Measurements from ENCODE around the gene GNB1L. TPM values are rescaled to one million over a fixed set of nuclear protein-coding genes. Genes with fewer than 3 reads are reported as not detected.

GNB1L gene
- polyA plus RNA-seq, 1 donor: 4.4 TPM

GRCh38 chr22:19831016-19831415 lies 23.7 kb downstream of the GNB1L start:
- no peak for DNase-seq
- Histone ChIP-seq H3K36me3 (ENCODE audit: control insufficient read depth, insufficient read depth, low read length) (no peaks in the 10 kb centered on the region), H3K4me3 (ENCODE audit: low read length) (no peak overlapping the region), H3K27ac (ENCODE audit: low read length) (no peak overlapping the region), H3K9me3 (ENCODE audit: control insufficient read depth, low read depth, low read length) (no peaks in the 10 kb centered on the region), H3K27me3 (ENCODE audit: control insufficient read depth, insufficient read depth, low read length) (no peaks in the 10 kb centered on the region), H3K4me1 (ENCODE audit: control insufficient read depth, insufficient read depth, low read length) (no peaks in the 10 kb centered on the region)
- 95% methylated on average over 4 of the region's 6 CpGs for WGBS (ENCODE audit: insufficient coverage, low lambda C conversion rate)

GRCh38 chr22:19828035-19828401 lies 26.7 kb downstream of the GNB1L start:
- Histone ChIP-seq H3K4me3 (ENCODE audit: low read length) (no peak overlapping the region), H3K36me3 (ENCODE audit: control insufficient read depth, insufficient read depth, low read length) (no peaks in the 10 kb centered on the region), H3K27me3 (ENCODE audit: control insufficient read depth, insufficient read depth, low read length) (no peaks in the 10 kb centered on the region), H3K27ac (ENCODE audit: low read length) (no peak overlapping the region), H3K9me3 (ENCODE audit: control insufficient read depth, low read depth, low read length) (no peaks in the 10 kb centered on the region), H3K4me1 (ENCODE audit: control insufficient read depth, insufficient read depth, low read length) (peaks cover 17% of the 10 kb centered on the region)
- no CpG with 5 or more reads among the region's 2 CpGs for WGBS (ENCODE audit: insufficient coverage, low lambda C conversion rate)
- no peak for DNase-seq

GRCh38 chr22:19827341-19828034 lies 27.2 kb downstream of the GNB1L start:
- no peak for DNase-seq
- Histone ChIP-seq H3K9me3 (ENCODE audit: control insufficient read depth, low read depth, low read length) (no peaks in the 10 kb centered on the region), H3K27me3 (ENCODE audit: control insufficient read depth, insufficient read depth, low read length) (no peaks in the 10 kb centered on the region), H3K36me3 (ENCODE audit: control insufficient read depth, insufficient read depth, low read length) (no peaks in the 10 kb centered on the region), H3K27ac (ENCODE audit: low read length) (no peak overlapping the region), H3K4me1 (ENCODE audit: control insufficient read depth, insufficient read depth, low read length) (peaks cover 22% of the 10 kb centered on the region), H3K4me3 (ENCODE audit: low read length) (no peak overlapping the region)
- WGBS (ENCODE audit: insufficient coverage, low lambda C conversion rate): 67% methylated on average over 5 of the region's 10 CpGs

GRCh38 chr22:19826619-19826950 lies 28.1 kb downstream of the GNB1L start:
- no peak overlapping the region for H3K4me3 ChIP-seq (ENCODE audit: low read length)
- H3K9me3 ChIP-seq (ENCODE audit: control insufficient read depth, low read depth, low read length): no peaks in the 10 kb centered on the region
- WGBS (ENCODE audit: insufficient coverage, low lambda C conversion rate): 17% methylated on average over 1 of the region's 2 CpGs
- H3K4me1 ChIP-seq (ENCODE audit: control insufficient read depth, insufficient read depth, low read length): peaks cover 25% of the 10 kb centered on the region
- DNase-seq: no peak
- H3K27me3 ChIP-seq (ENCODE audit: control insufficient read depth, insufficient read depth, low read length): no peaks in the 10 kb centered on the region
- no peaks in the 10 kb centered on the region for H3K36me3 ChIP-seq (ENCODE audit: control insufficient read depth, insufficient read depth, low read length)
- no peak overlapping the region for H3K27ac ChIP-seq (ENCODE audit: low read length)

- 92% methylated on average over 2 of the region's 7 CpGs for WGBS (ENCODE audit: insufficient coverage, low lambda C conversion rate)
- Histone ChIP-seq H3K27ac (ENCODE audit: low read length) (no peak overlapping the region), H3K9me3 (ENCODE audit: control insufficient read depth, low read depth, low read length) (no peaks in the 10 kb centered on the region), H3K4me1 (ENCODE audit: control insufficient read depth, insufficient read depth, low read length) (peaks cover 25% of the 10 kb centered on the region), H3K4me3 (ENCODE audit: low read length) (no peak overlapping the region), H3K36me3 (ENCODE audit: control insufficient read depth, insufficient read depth, low read length) (no peaks in the 10 kb centered on the region), H3K27me3 (ENCODE audit: control insufficient read depth, insufficient read depth, low read length) (no peaks in the 10 kb centered on the region)
- no peak for DNase-seq
Observed at GRCh38 chr22:19825904-19826618, 28.6 kb downstream of the GNB1L start.

GRCh38 chr22:19824926-19825339 lies 29.7 kb downstream of the GNB1L start:
- no CpG with 5 or more reads among the region's 8 CpGs for WGBS (ENCODE audit: insufficient coverage, low lambda C conversion rate)
- no peak overlapping the region for H3K4me3 ChIP-seq (ENCODE audit: low read length)
- H3K9me3 ChIP-seq (ENCODE audit: control insufficient read depth, low read depth, low read length): no peaks in the 10 kb centered on the region
- no peak for DNase-seq
- peak overlapping the region; percentile 51 for H3K27ac ChIP-seq (ENCODE audit: low read length)
- H3K36me3 ChIP-seq (ENCODE audit: control insufficient read depth, insufficient read depth, low read length): no peaks in the 10 kb centered on the region
- H3K4me1 ChIP-seq (ENCODE audit: control insufficient read depth, insufficient read depth, low read length): peaks cover 25% of the 10 kb centered on the region
- H3K27me3 ChIP-seq (ENCODE audit: control insufficient read depth, insufficient read depth, low read length): no peaks in the 10 kb centered on the region

- WGBS (ENCODE audit: insufficient coverage, low lambda C conversion rate): no CpG with 5 or more reads among the region's 16 CpGs
- peaks cover 25% of the 10 kb centered on the region for H3K4me1 ChIP-seq (ENCODE audit: control insufficient read depth, insufficient read depth, low read length)
- peak overlapping the region; percentile 51 for H3K27ac ChIP-seq (ENCODE audit: low read length)
- no peaks in the 10 kb centered on the region for H3K9me3 ChIP-seq (ENCODE audit: control insufficient read depth, low read depth, low read length)
- H3K4me3 ChIP-seq (ENCODE audit: low read length): no peak overlapping the region
- no peaks in the 10 kb centered on the region for H3K27me3 ChIP-seq (ENCODE audit: control insufficient read depth, insufficient read depth, low read length)
- H3K36me3 ChIP-seq (ENCODE audit: control insufficient read depth, insufficient read depth, low read length): no peaks in the 10 kb centered on the region
- peak; percentile 82 to 87 for DNase-seq
Observed at GRCh38 chr22:19824212-19824925, 30.3 kb downstream of the GNB1L start.

GRCh38 chr22:19823902-19824211 lies 30.8 kb downstream of the GNB1L start:
- H3K27ac ChIP-seq (ENCODE audit: low read length): peak overlapping the region; percentile 51
- no CpG with 5 or more reads among the region's 9 CpGs for WGBS (ENCODE audit: insufficient coverage, low lambda C conversion rate)
- no peaks in the 10 kb centered on the region for H3K9me3 ChIP-seq (ENCODE audit: control insufficient read depth, low read depth, low read length)
- peaks cover 25% of the 10 kb centered on the region for H3K4me1 ChIP-seq (ENCODE audit: control insufficient read depth, insufficient read depth, low read length)
- no peaks in the 10 kb centered on the region for H3K36me3 ChIP-seq (ENCODE audit: control insufficient read depth, insufficient read depth, low read length)
- H3K4me3 ChIP-seq (ENCODE audit: low read length): no peak overlapping the region
- no peaks in the 10 kb centered on the region for H3K27me3 ChIP-seq (ENCODE audit: control insufficient read depth, insufficient read depth, low read length)
- DNase-seq: peak; percentile 76 to 84

GRCh38 chr22:19823191-19823901 lies 31.3 kb downstream of the GNB1L start:
- WGBS (ENCODE audit: insufficient coverage, low lambda C conversion rate): no CpG with 5 or more reads among the region's 11 CpGs
- Histone ChIP-seq H3K27ac (ENCODE audit: low read length) (peak overlapping the region; percentile 51), H3K9me3 (ENCODE audit: control insufficient read depth, low read depth, low read length) (no peaks in the 10 kb centered on the region), H3K4me3 (ENCODE audit: low read length) (no peak overlapping the region), H3K4me1 (ENCODE audit: control insufficient read depth, insufficient read depth, low read length) (peaks cover 25% of the 10 kb centered on the region), H3K27me3 (ENCODE audit: control insufficient read depth, insufficient read depth, low read length) (no peaks in the 10 kb centered on the region), H3K36me3 (ENCODE audit: control insufficient read depth, insufficient read depth, low read length) (no peaks in the 10 kb centered on the region)
- no peak for DNase-seq

GRCh38 chr22:19822301-19823117 lies 32.2 kb downstream of the GNB1L start:
- H3K4me3 ChIP-seq (ENCODE audit: low read length): no peak overlapping the region
- H3K36me3 ChIP-seq (ENCODE audit: control insufficient read depth, insufficient read depth, low read length): no peaks in the 10 kb centered on the region
- no peak overlapping the region for H3K27ac ChIP-seq (ENCODE audit: low read length)
- H3K27me3 ChIP-seq (ENCODE audit: control insufficient read depth, insufficient read depth, low read length): no peaks in the 10 kb centered on the region
- H3K4me1 ChIP-seq (ENCODE audit: control insufficient read depth, insufficient read depth, low read length): peaks cover 25% of the 10 kb centered on the region
- no CpG with 5 or more reads among the region's 18 CpGs for WGBS (ENCODE audit: insufficient coverage, low lambda C conversion rate)
- no peak for DNase-seq
- no peaks in the 10 kb centered on the region for H3K9me3 ChIP-seq (ENCODE audit: control insufficient read depth, low read depth, low read length)
